SJSA1 (cell line): ENCODE results near the gene MAGI1. TPM values are rescaled to one million over a fixed set of nuclear protein-coding genes. Genes with fewer than 3 reads are reported as not detected.
"Not testable (repeated sequence)": the region's sequence is repeated elsewhere in the genome, so short reads cannot be mapped to it uniquely, and the experiment has no call there.

Experiments
- DNase-seq, 2 experiments: peaks; one replicate each; pipeline ENCODE4 v3.0.0-alpha.2; 2015 to 2020; ENCODE audit warnings: low spot score in 2 of 2, low read depth in 1 of 2
- H3K27ac ChIP-seq: fragments of 250-450 bp; sonication (Bioruptor Pico); 2 replicates; pipeline ENCODE4 v1.5.1; 2020; ENCODE audit warnings: mild to moderate bottlenecking, moderate library complexity
- H3K27me3 ChIP-seq: fragments of 250-450 bp; sonication (Bioruptor Pico); replicated peaks from 2 replicates; pipeline ENCODE4 v1.5.1; 2020; ENCODE audit warnings: mild to moderate bottlenecking, moderate library complexity
- H3K36me3 ChIP-seq: fragments of 250-450 bp; sonication (Bioruptor Pico); 2 replicates; pipeline ENCODE4 v1.5.1; 2020; ENCODE audit warnings: mild to moderate bottlenecking
- H3K4me1 ChIP-seq: fragments of 250-450 bp; sonication (Bioruptor Pico); replicated peaks from 2 replicates; pipeline ENCODE4 v1.6.1; 2021; ENCODE audit warnings: mild to moderate bottlenecking
- H3K4me3 ChIP-seq: fragments of 250-450 bp; sonication (Bioruptor Pico); 2 replicates; pipeline ENCODE4 v1.5.1; 2020; ENCODE audit warnings: mild to moderate bottlenecking
- H3K9me3 ChIP-seq: fragments of 250-450 bp; sonication (Bioruptor Pico); replicated peaks from 2 replicates; pipeline ENCODE4 v1.5.1; 2020; ENCODE audit warnings: mild to moderate bottlenecking
- total RNA-seq: library from RNA; depleted of rRNA; stranded (reverse); fragments of >200 nt; shearing (Covaris generic); gene quantifications from 2 replicates; pipeline ENCODE4 v1.2.3, GENCODE V29; 2014

The MAGI1 gene
- total RNA-seq, 1 experiment from 2014 or later = 4.6 TPM

GRCh38 chr3:66033241-66034138, 5.2 kb downstream of the MAGI1 start:
- DNase-seq = no peak
- Histone ChIP-seq H3K27ac (no peak overlapping the region), H3K4me1 (peaks cover 21% of the 10 kb centered on the region)

GRCh38 chr3:66031102-66031698, 7.5 kb downstream of the MAGI1 start:
- Histone ChIP-seq H3K27ac (no peak overlapping the region), H3K4me1 (peaks cover 4% of the 10 kb centered on the region; the same call in 1 of the 2 replicates), H3K9me3 (no peaks in the 10 kb centered on the region), H3K4me3 (no peak overlapping the region), H3K36me3 (no peaks in the 10 kb centered on the region), H3K27me3 (no peaks in the 10 kb centered on the region)
- no peak for DNase-seq

More at GRCh38 chr3:66033241-66034138, 5.2 kb downstream of the MAGI1 start:
- Histone ChIP-seq H3K27me3 (no peaks in the 10 kb centered on the region), H3K4me3 (no peak overlapping the region), H3K9me3 (no peaks in the 10 kb centered on the region), H3K36me3 (no peaks in the 10 kb centered on the region)

GRCh38 chr3:66029443-66029842, 9.3 kb downstream of the MAGI1 start:
- Histone ChIP-seq H3K4me1 (peaks cover 4% of the 10 kb centered on the region; the same call in 1 of the 2 replicates), H3K36me3 (no peaks in the 10 kb centered on the region), H3K27me3 (no peaks in the 10 kb centered on the region), H3K4me3 (no peak overlapping the region), H3K9me3 (no peaks in the 10 kb centered on the region), H3K27ac (no peak overlapping the region)
- DNase-seq = no peak

- no peaks in the 10 kb centered on the region for H3K9me3 ChIP-seq
- DNase-seq = no peak
- no peaks in the 10 kb centered on the region for H3K36me3 ChIP-seq
- H3K27ac ChIP-seq = no peak overlapping the region
- H3K4me3 ChIP-seq = no peak overlapping the region
- H3K4me1 ChIP-seq = peaks cover 4% of the 10 kb centered on the region; the same call in 1 of the 2 replicates
- H3K27me3 ChIP-seq = no peaks in the 10 kb centered on the region
Observed at GRCh38 chr3:66029014-66029413, 9.7 kb downstream of the MAGI1 start.

GRCh38 chr3:66028457-66028856, 10.3 kb downstream of the MAGI1 start:
- no peaks in the 10 kb centered on the region for H3K9me3 ChIP-seq

GRCh38 chr3:66027099-66027498, 11.6 kb downstream of the MAGI1 start:
- H3K36me3 ChIP-seq, H3K27ac ChIP-seq, H3K4me3 ChIP-seq, H3K4me1 ChIP-seq, H3K9me3 ChIP-seq, H3K27me3 ChIP-seq, DNase-seq: not testable (repeated sequence)

More at GRCh38 chr3:66028457-66028856, 10.3 kb downstream of the MAGI1 start:
- Histone ChIP-seq H3K36me3 (no peaks in the 10 kb centered on the region), H3K27ac (no peak overlapping the region), H3K4me3 (no peak overlapping the region), H3K27me3 (no peaks in the 10 kb centered on the region), H3K4me1 (peaks cover 4% of the 10 kb centered on the region; the same call in 1 of the 2 replicates)
- no peak for DNase-seq

GRCh38 chr3:66023738-66024385, 14.9 kb downstream of the MAGI1 start:
- Histone ChIP-seq H3K27me3 (no peaks in the 10 kb centered on the region), H3K36me3 (no peaks in the 10 kb centered on the region)

GRCh38 chr3:66023229-66023628, 15.5 kb downstream of the MAGI1 start:
- Histone ChIP-seq H3K36me3 (no peaks in the 10 kb centered on the region), H3K27ac (no peak overlapping the region), H3K27me3 (no peaks in the 10 kb centered on the region), H3K9me3 (no peaks in the 10 kb centered on the region), H3K4me1 (no peaks in the 10 kb centered on the region), H3K4me3 (no peak overlapping the region)
- no peak for DNase-seq

More at GRCh38 chr3:66023738-66024385, 14.9 kb downstream of the MAGI1 start:
- Histone ChIP-seq H3K4me3 (no peak overlapping the region), H3K4me1 (no peaks in the 10 kb centered on the region), H3K27ac (no peak overlapping the region), H3K9me3 (no peaks in the 10 kb centered on the region)
- DNase-seq = no peak

GRCh38 chr3:66021731-66022131, 17.0 kb downstream of the MAGI1 start:
- Histone ChIP-seq H3K36me3 (no peaks in the 10 kb centered on the region), H3K27ac (no peak overlapping the region), H3K9me3 (no peaks in the 10 kb centered on the region), H3K27me3 (no peaks in the 10 kb centered on the region), H3K4me1 (no peaks in the 10 kb centered on the region), H3K4me3 (no peak overlapping the region)
- peak in 1 of 2 experiments; percentile 22 for DNase-seq

- Histone ChIP-seq H3K36me3 (no peaks in the 10 kb centered on the region), H3K9me3 (no peaks in the 10 kb centered on the region), H3K27ac (no peak overlapping the region), H3K4me1 (no peaks in the 10 kb centered on the region), H3K4me3 (no peak overlapping the region), H3K27me3 (no peaks in the 10 kb centered on the region)
- no peak for DNase-seq
Observed at GRCh38 chr3:66019896-66020295, 18.8 kb downstream of the MAGI1 start.

- Histone ChIP-seq H3K4me1 (no peaks in the 10 kb centered on the region), H3K27me3 (no peaks in the 10 kb centered on the region), H3K36me3 (no peaks in the 10 kb centered on the region), H3K4me3 (no peak overlapping the region), H3K27ac (no peak overlapping the region), H3K9me3 (no peaks in the 10 kb centered on the region)
- DNase-seq = no peak
Observed at GRCh38 chr3:66018057-66019033, 20.4 kb downstream of the MAGI1 start.

- DNase-seq = no peak
- Histone ChIP-seq H3K27me3 (no peaks in the 10 kb centered on the region), H3K27ac (no peak overlapping the region), H3K4me1 (no peaks in the 10 kb centered on the region), H3K9me3 (no peaks in the 10 kb centered on the region), H3K4me3 (no peak overlapping the region), H3K36me3 (no peaks in the 10 kb centered on the region)
Observed at GRCh38 chr3:66017591-66017990, 21.1 kb downstream of the MAGI1 start.

GRCh38 chr3:66017084-66017483, 21.6 kb downstream of the MAGI1 start:
- no peaks in the 10 kb centered on the region for H3K9me3 ChIP-seq
- DNase-seq = no peak
- no peaks in the 10 kb centered on the region for H3K27me3 ChIP-seq
- no peak overlapping the region for H3K4me3 ChIP-seq
- H3K36me3 ChIP-seq = no peaks in the 10 kb centered on the region
- no peak overlapping the region for H3K27ac ChIP-seq
- H3K4me1 ChIP-seq = no peaks in the 10 kb centered on the region
